Muscle layer of colon (tissue), 2 donors: ENCODE data around the gene RGL3.
"Not testable (repeated sequence)": the region's sequence is repeated elsewhere in the genome, so short reads cannot be mapped to it uniquely, and the experiment has no call there.

Experiments
- H3K27ac ChIP-seq: one replicate; pipeline ENCODE4 v1.7.0; 2013; ENCODE audit warnings: low read depth, mild to moderate bottlenecking, low read length, moderate library complexity
- H3K27me3 ChIP-seq, 2 donors: one replicate each; pipeline ENCODE4 v1.7.0; 2013; ENCODE audit warnings: low read length in 2 of 2, mild to moderate bottlenecking in 2 of 2; ENCODE audit not compliant: insufficient read depth in 2 of 2, control insufficient read depth in 1 of 2
- H3K36me3 ChIP-seq: one replicate; pipeline ENCODE4 v1.7.0; 2013; ENCODE audit warnings: mild to moderate bottlenecking, low read length; ENCODE audit not compliant: insufficient read depth
- H3K4me1 ChIP-seq: one replicate; pipeline ENCODE4 v1.7.0; 2013; ENCODE audit warnings: mild to moderate bottlenecking, low read length; ENCODE audit not compliant: insufficient read depth
- H3K4me3 ChIP-seq, 2 donors: one replicate each; pipeline ENCODE4 v1.7.0; 2013; ENCODE audit warnings: low read length in 2 of 2, low read depth in 1 of 2, mild to moderate bottlenecking in 1 of 2, moderate library complexity in 1 of 2
- H3K9ac ChIP-seq: one replicate; pipeline ENCODE4 v1.7.0; 2013; ENCODE audit warnings: low read length
- H3K9me3 ChIP-seq: one replicate; pipeline ENCODE4 v1.7.0; 2013; ENCODE audit warnings: mild to moderate bottlenecking, low read length
- donor health status: abdominal sarcoma.
- donor health status: Adenocarcinoma of cecum.

Gene RGL3

GRCh38 chr19:11387162-11388034 lies 31.7 kb downstream of the RGL3 start:
- H3K36me3 ChIP-seq = no peaks in the 10 kb centered on the region
- H3K9me3 ChIP-seq = no peaks in the 10 kb centered on the region
- peaks cover 0 to 18% of the 10 kb centered on the region in 2 donors for H3K27me3 ChIP-seq
- H3K4me3 ChIP-seq = no peak overlapping the region
- H3K9ac ChIP-seq = no peak overlapping the region
- H3K4me1 ChIP-seq = no peaks in the 10 kb centered on the region
- no peak overlapping the region for H3K27ac ChIP-seq

- Histone ChIP-seq H3K4me3 (no peak overlapping the region), H3K27ac (no peak overlapping the region), H3K27me3 (peaks cover 6 to 27% of the 10 kb centered on the region in 2 donors), H3K36me3 (no peaks in the 10 kb centered on the region), H3K4me1 (peaks cover 17% of the 10 kb centered on the region), H3K9me3 (no peaks in the 10 kb centered on the region), H3K9ac (no peak overlapping the region)
Measured at GRCh38 chr19:11384778-11385129, 34.4 kb downstream of the RGL3 start.

- no peak overlapping the region for H3K27ac ChIP-seq
- no peaks in the 10 kb centered on the region for H3K36me3 ChIP-seq
- no peak overlapping the region for H3K9ac ChIP-seq
- peaks cover 6 to 27% of the 10 kb centered on the region in 2 donors for H3K27me3 ChIP-seq
- H3K4me1 ChIP-seq = peaks cover 18% of the 10 kb centered on the region
- no peaks in the 10 kb centered on the region for H3K9me3 ChIP-seq
- H3K4me3 ChIP-seq = no peak overlapping the region
Measured at GRCh38 chr19:11383706-11384048, 35.4 kb downstream of the RGL3 start.

- peaks cover 6 to 27% of the 10 kb centered on the region in 2 donors for H3K27me3 ChIP-seq
- peaks cover 24% of the 10 kb centered on the region for H3K4me1 ChIP-seq
- H3K9ac ChIP-seq = no peak overlapping the region
- H3K9me3 ChIP-seq = no peaks in the 10 kb centered on the region
- H3K27ac ChIP-seq = no peak overlapping the region
- H3K4me3 ChIP-seq = no peak overlapping the region
- H3K36me3 ChIP-seq = no peaks in the 10 kb centered on the region
Measured at GRCh38 chr19:11382898-11383705, 36.0 kb downstream of the RGL3 start.

- Histone ChIP-seq H3K4me3 (peak overlapping the region; percentile 67 to 73), H3K27me3 (peaks cover 6 to 27% of the 10 kb centered on the region in 2 donors), H3K9ac (no peak overlapping the region), H3K9me3 (no peaks in the 10 kb centered on the region), H3K27ac (peak overlapping the region; percentile 73), H3K4me1 (peaks cover 42% of the 10 kb centered on the region), H3K36me3 (no peaks in the 10 kb centered on the region)
Measured at GRCh38 chr19:11380653-11381537, 38.2 kb downstream of the RGL3 start.

GRCh38 chr19:11379857-11380350 lies 39.2 kb downstream of the RGL3 start:
- Histone ChIP-seq H3K4me3 (peak overlapping the region in 1 of 2 donors; percentile 73), H3K9me3 (no peaks in the 10 kb centered on the region), H3K4me1 (peaks cover 50% of the 10 kb centered on the region), H3K27me3 (peaks cover 6 to 27% of the 10 kb centered on the region in 2 donors), H3K27ac (no peak overlapping the region), H3K36me3 (no peaks in the 10 kb centered on the region), H3K9ac (no peak overlapping the region)

- H3K36me3 ChIP-seq, H3K27ac ChIP-seq: not testable (repeated sequence)
- H3K4me1 ChIP-seq = peaks cover 50% of the 10 kb centered on the region
Measured at GRCh38 chr19:11379269-11379845, 39.8 kb downstream of the RGL3 start.

GRCh38 chr19:11378319-11379189 lies 40.6 kb downstream of the RGL3 start:
- Histone ChIP-seq H3K36me3 (no peaks in the 10 kb centered on the region), H3K4me3 (peak overlapping the region in 1 of 2 donors; percentile 31), H3K9ac (no peak overlapping the region), H3K9me3 (no peaks in the 10 kb centered on the region), H3K27ac (peak overlapping the region; percentile 76), H3K4me1 (peaks cover 58% of the 10 kb centered on the region), H3K27me3 (peaks cover 6 to 20% of the 10 kb centered on the region in 2 donors)

More at GRCh38 chr19:11379269-11379845, 39.8 kb downstream of the RGL3 start:
- H3K9ac ChIP-seq, H3K4me3 ChIP-seq, H3K9me3 ChIP-seq: not testable (repeated sequence)
- H3K27me3 ChIP-seq = peaks cover 6 to 27% of the 10 kb centered on the region in 2 donors

GRCh38 chr19:11377756-11378155 lies 41.4 kb downstream of the RGL3 start:
- no peak overlapping the region for H3K27ac ChIP-seq
- peaks cover 58% of the 10 kb centered on the region for H3K4me1 ChIP-seq
- H3K9ac ChIP-seq = no peak overlapping the region

GRCh38 chr19:11377237-11377636 lies 41.9 kb downstream of the RGL3 start:
- Histone ChIP-seq H3K36me3 (no peaks in the 10 kb centered on the region), H3K27ac (peak overlapping the region; percentile 70)

More at GRCh38 chr19:11377756-11378155, 41.4 kb downstream of the RGL3 start:
- H3K9me3 ChIP-seq = no peaks in the 10 kb centered on the region
- no peak overlapping the region for H3K4me3 ChIP-seq
- H3K27me3 ChIP-seq = peaks cover 6 to 12% of the 10 kb centered on the region in 2 donors
- no peaks in the 10 kb centered on the region for H3K36me3 ChIP-seq

More at GRCh38 chr19:11377237-11377636, 41.9 kb downstream of the RGL3 start:
- H3K9me3 ChIP-seq = no peaks in the 10 kb centered on the region
- peaks cover 58% of the 10 kb centered on the region for H3K4me1 ChIP-seq
- peaks cover 6 to 7% of the 10 kb centered on the region in 2 donors for H3K27me3 ChIP-seq
- no peak overlapping the region for H3K9ac ChIP-seq
- H3K4me3 ChIP-seq = no peak overlapping the region
